DOHH2 (cell line): ENCODE results near the gene CADPS2.

Experiments used
- H3F3A ChIP-seq: fragments of 200-600 bp; sonication (generic), shearing (Covaris generic); 2 replicates; pipeline ENCODE4 v1.6.0; 2016; ENCODE audit warnings: antibody characterized with exemption, mild to moderate bottlenecking; ENCODE audit not compliant: control insufficient read depth, insufficient read depth
- H3K27ac ChIP-seq: fragments of 200-600 bp; sonication (generic); 2 replicates; pipeline ENCODE4 v1.5.1; 2014; ENCODE audit warnings: low read depth, mild to moderate bottlenecking, low read length, moderate library complexity
- H3K27me3 ChIP-seq: fragments of 200-600 bp; sonication (generic); 2 replicates; pipeline ENCODE4 v1.6.1; 2014; ENCODE audit warnings: mild to moderate bottlenecking, low read length, mixed read lengths; ENCODE audit not compliant: control insufficient read depth
- H3K36me3 ChIP-seq: fragments of 200-600 bp; sonication (generic); 2 replicates; pipeline ENCODE4 v1.6.1; 2014; ENCODE audit warnings: mild to moderate bottlenecking, low read length, moderate library complexity, mixed read lengths; ENCODE audit not compliant: control insufficient read depth
- H3K4me1 ChIP-seq: fragments of 200-600 bp; sonication (generic); 2 replicates; pipeline ENCODE4 v1.6.1; 2014; ENCODE audit warnings: mild to moderate bottlenecking, low read length, mixed read lengths; ENCODE audit not compliant: control insufficient read depth
- H3K4me2 ChIP-seq: fragments of 200-600 bp; sonication (generic); 2 replicates; pipeline ENCODE4 v1.6.0; 2014; ENCODE audit warnings: mild to moderate bottlenecking, low read length, moderate library complexity
- H3K4me3 ChIP-seq: fragments of 200-600 bp; sonication (generic); 2 replicates; pipeline ENCODE4 v1.5.1; 2014; ENCODE audit warnings: mild to moderate bottlenecking, low read length, mixed read lengths
- H3K79me2 ChIP-seq: fragments of 200-600 bp; sonication (generic); 2 replicates; pipeline ENCODE4 v1.6.1; 2014; ENCODE audit warnings: mild to moderate bottlenecking, low read length, mixed read lengths; ENCODE audit not compliant: control insufficient read depth
- H3K9me2 ChIP-seq: fragments of 200-600 bp; sonication (generic); replicated peaks from 2 replicates; pipeline ENCODE4 v1.6.1; 2014; ENCODE audit warnings: mild to moderate bottlenecking, low read length, mixed read lengths; ENCODE audit not compliant: control insufficient read depth
- H3K9me3 ChIP-seq: fragments of 200-600 bp; sonication (generic); 2 replicates; pipeline ENCODE4 v1.6.1; 2014; ENCODE audit warnings: antibody characterized with exemption, low read length, mixed read lengths; ENCODE audit not compliant: control insufficient read depth, insufficient read depth
- H4K20me1 ChIP-seq: fragments of 200-600 bp; sonication (generic); 2 replicates; pipeline ENCODE4 v1.6.0; 2014; ENCODE audit warnings: low read depth, mild to moderate bottlenecking, antibody characterized with exemption, low read length, moderate library complexity; ENCODE audit not compliant: control insufficient read depth, insufficient read depth
- CTCF ChIP-seq: fragments of 200-600 bp; sonication (generic); IDR thresholded peaks from one replicate; pipeline ENCODE4 v1.5.1; 2014; ENCODE audit warnings: antibody characterized with exemption, mild to moderate bottlenecking, low read depth, low read length; ENCODE audit not compliant: poor library complexity, severe bottlenecking
- EZH2phosphoT487 ChIP-seq: fragments of 200-600 bp; sonication (generic); IDR thresholded peaks from 2 replicates; pipeline ENCODE4 v1.6.1; 2017; ENCODE audit warnings: borderline replicate concordance, mild to moderate bottlenecking, antibody characterized with exemption, low read length, moderate library complexity, mixed read lengths

Gene CADPS2

GRCh38 chr7:122629412-122629953 is 256.8 kb downstream of the CADPS2 start:
- H3K9me3 ChIP-seq = no peaks in the 10 kb centered on the region
- H3K27me3 ChIP-seq = no peaks in the 10 kb centered on the region
- no peaks in the 10 kb centered on the region for H3K4me1 ChIP-seq
- TF ChIP-seq CTCF (no peak), EZH2phosphoT487 (no peak)
- no peak overlapping the region for H3K4me3 ChIP-seq
- H3K79me2 ChIP-seq = no peaks in the 10 kb centered on the region
- no peaks in the 10 kb centered on the region for H3K9me2 ChIP-seq
- no peak overlapping the region for H3K27ac ChIP-seq
- no peaks in the 10 kb centered on the region for H3K36me3 ChIP-seq
- no peaks in the 10 kb centered on the region for H3F3A ChIP-seq
- no peaks in the 10 kb centered on the region for H4K20me1 ChIP-seq
- H3K4me2 ChIP-seq = no peak overlapping the region

GRCh38 chr7:122628651-122629411 is 257.4 kb downstream of the CADPS2 start:
- no peaks in the 10 kb centered on the region for H3K9me2 ChIP-seq
- no peak for TF ChIP-seq CTCF
- no peak for TF ChIP-seq EZH2phosphoT487
- H3K27ac ChIP-seq = no peak overlapping the region
- no peak overlapping the region for H3K4me3 ChIP-seq
- H3K79me2 ChIP-seq = no peaks in the 10 kb centered on the region
- H3F3A ChIP-seq = no peaks in the 10 kb centered on the region
- no peaks in the 10 kb centered on the region for H4K20me1 ChIP-seq
- no peaks in the 10 kb centered on the region for H3K4me1 ChIP-seq
- no peak overlapping the region for H3K4me2 ChIP-seq
- no peaks in the 10 kb centered on the region for H3K36me3 ChIP-seq
- no peaks in the 10 kb centered on the region for H3K9me3 ChIP-seq
- no peaks in the 10 kb centered on the region for H3K27me3 ChIP-seq

- Histone ChIP-seq H3F3A (no peaks in the 10 kb centered on the region), H3K4me2 (no peak overlapping the region), H3K4me3 (no peak overlapping the region), H3K27me3 (no peaks in the 10 kb centered on the region), H4K20me1 (no peaks in the 10 kb centered on the region), H3K79me2 (no peaks in the 10 kb centered on the region), H3K9me3 (no peaks in the 10 kb centered on the region), H3K9me2 (no peaks in the 10 kb centered on the region), H3K4me1 (no peaks in the 10 kb centered on the region), H3K36me3 (no peaks in the 10 kb centered on the region), H3K27ac (no peak overlapping the region)
- TF ChIP-seq CTCF (no peak), EZH2phosphoT487 (no peak)
These were observed 259.5 kb downstream of the CADPS2 start for GRCh38 chr7:122626785-122627184.
